ENCODE data around the gene DHPS.

- TF ChIP-seq CTCF (IDR thresholded peaks at IDR 0.05): peak; percentile 89
- no peak for TF ChIP-seq EZH2 (IDR thresholded peaks at IDR 0.05; ENCODE audit: borderline replicate concordance, insufficient read depth, low read depth, low read length, poor library complexity, severe bottlenecking)
Observed at GRCh38 chr19:12639901-12640613, 41.6 kb downstream of the DHPS start.
